DMS114 treated with DMSO at 0.1 percent for 48 hours (cell line): Measurements from ENCODE around the gene KRTAP10-11.
"Not testable (repeated sequence)": the region's sequence is repeated elsewhere in the genome, so short reads cannot be mapped to it uniquely, and the experiment has no call there.

ENCODE experiments used
- DNase-seq: peaks from one replicate; lab custom pipeline; 2025; ENCODE audit not compliant: unreplicated experiment; lab: John Stamatoyannopoulos, UW

Gene KRTAP10-11, protein sequence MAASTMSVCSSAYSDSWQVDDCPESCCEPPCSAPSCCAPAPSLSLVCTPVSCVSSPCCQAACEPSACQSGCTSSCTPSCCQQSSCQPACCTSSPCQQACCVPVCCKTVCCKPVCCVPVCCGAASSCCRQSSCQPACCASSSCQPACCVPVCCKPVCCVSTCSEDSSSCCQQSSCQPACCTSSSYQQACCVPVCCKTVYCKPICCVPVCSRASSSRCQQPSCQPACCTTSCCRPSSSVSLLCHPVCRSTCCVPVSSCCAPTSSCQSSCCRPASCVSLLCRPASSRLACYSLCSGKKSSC

DNA sequence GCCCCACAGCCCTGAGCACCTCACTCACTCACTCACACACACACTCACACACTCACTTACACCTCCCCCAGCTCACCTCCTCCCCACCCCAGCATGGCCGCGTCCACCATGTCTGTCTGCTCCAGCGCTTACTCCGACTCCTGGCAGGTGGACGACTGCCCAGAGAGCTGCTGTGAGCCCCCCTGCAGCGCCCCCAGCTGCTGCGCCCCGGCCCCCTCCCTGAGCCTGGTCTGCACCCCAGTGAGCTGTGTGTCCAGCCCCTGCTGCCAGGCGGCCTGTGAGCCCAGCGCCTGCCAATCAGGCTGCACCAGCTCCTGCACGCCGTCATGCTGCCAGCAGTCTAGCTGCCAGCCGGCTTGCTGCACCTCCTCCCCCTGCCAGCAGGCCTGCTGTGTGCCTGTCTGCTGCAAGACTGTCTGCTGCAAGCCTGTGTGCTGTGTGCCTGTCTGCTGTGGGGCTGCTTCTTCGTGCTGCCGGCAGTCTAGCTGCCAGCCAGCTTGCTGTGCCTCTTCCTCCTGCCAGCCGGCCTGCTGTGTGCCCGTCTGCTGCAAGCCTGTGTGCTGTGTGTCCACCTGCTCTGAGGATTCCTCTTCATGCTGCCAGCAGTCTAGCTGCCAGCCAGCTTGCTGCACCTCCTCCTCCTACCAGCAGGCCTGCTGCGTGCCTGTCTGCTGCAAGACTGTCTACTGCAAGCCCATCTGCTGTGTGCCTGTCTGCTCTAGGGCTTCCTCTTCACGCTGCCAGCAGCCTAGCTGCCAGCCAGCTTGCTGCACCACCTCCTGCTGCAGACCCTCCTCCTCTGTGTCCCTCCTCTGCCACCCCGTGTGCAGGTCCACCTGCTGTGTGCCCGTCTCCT, at the start of gene KRTAP10-11:
Gene KRTAP10-11 (plus strand): TSS at position 49 of the 856 bp plus-strand sequence. CDS start 45 bp downstream, at position 94.
- not testable (repeated sequence) for DNase-seq

DNA sequence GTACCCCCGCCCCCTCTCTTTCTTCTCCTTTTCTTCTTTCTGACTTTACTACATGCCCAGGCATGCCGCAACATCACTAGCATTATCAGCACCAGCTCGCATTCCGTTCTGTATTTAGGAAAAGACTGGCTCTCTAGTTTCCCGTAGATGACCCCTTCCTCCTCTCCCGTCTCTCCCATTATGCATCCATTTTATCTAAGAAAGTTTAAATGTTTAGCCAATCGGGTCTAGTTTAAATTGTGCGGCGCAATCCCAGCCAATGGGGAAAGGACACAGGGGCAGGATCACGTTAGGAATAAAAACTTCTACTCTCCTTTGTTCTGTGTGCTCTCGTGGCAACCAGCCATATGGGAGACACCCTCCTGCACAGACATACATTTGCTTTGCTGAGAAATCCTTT, 48.2 kb upstream of the KRTAP10-11 start:
- no peak for DNase-seq

DNA sequence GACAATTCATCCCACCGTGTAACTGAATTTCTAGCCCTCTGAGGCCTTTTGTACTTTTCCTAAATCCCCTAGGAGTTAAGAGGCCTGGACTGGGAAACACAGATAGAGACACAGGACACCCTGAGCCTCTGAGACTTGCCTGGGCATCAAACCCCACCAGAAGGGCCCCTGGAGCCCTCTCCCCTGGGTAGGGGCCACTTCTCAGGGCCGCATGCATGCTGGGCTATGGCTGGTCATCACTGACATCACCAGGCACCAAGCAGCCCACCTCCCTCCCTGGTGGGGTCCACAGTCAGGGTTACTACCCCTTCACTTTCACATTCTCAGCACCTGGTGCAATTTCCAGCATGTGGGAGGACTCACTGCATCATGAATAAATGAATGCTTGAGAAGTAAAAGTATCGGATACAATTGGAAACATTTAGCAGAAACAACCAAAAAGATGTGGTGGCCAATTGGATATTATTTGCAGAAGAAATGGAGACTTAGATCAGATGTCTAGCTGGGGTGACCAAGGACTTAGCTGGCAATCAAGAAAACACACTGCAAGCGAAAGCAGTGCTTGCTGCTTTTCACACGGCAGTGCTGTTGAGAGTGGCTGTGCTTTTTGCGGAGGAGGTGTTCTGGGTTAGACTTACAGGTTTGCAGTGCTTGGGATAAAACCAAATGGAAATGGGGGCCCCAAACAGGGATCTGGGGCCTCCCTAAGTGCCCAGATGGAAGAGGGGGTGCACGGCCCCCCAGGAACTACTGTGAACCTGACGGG, 46.8 kb upstream of the KRTAP10-11 start:
- DNase-seq = no peak

DNA sequence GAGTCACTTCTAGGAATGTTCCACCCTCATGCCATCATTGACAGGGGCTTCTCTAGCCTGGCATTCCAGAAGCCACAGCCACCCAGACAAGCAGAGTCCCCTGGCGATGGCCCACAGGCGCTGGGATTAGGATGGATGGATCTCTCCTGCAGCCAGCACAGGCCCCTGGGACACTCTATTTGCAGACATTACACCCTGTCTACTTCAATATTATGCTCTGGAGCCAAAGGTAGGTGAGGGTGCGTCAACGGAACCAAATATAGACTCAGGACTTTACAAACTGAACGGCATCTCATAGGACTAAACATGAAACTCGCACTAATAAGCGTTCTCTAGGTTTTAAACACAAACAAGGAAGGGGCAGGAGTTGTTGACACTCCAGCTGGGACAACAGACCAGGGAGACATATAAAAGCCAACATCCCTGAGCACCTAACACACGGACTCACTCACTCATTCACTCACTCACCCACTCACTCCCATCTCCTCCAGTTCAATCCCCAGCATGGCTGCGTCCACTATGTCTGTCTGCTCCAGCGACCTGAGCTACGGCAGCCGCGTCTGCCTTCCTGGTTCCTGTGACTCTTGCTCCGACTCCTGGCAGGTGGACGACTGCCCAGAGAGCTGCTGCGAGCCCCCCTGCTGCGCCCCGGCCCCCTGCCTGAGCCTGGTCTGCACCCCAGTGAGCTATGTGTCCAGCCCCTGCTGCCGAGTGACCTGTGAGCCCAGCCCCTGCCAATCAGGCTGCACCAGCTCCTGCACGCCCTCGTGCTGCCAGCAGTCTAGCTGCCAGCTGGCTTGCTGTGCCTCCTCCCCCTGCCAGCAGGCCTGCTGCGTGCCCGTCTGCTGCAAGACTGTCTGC, 45.9 kb upstream of the KRTAP10-11 start, which contains the start of gene KRTAP10-7:
Gene KRTAP10-7 (plus strand): TSS at position 480 of the 861 bp plus-strand sequence. CDS start 25 bp downstream, at position 505.
- DNase-seq = not testable (repeated sequence)

DNA sequence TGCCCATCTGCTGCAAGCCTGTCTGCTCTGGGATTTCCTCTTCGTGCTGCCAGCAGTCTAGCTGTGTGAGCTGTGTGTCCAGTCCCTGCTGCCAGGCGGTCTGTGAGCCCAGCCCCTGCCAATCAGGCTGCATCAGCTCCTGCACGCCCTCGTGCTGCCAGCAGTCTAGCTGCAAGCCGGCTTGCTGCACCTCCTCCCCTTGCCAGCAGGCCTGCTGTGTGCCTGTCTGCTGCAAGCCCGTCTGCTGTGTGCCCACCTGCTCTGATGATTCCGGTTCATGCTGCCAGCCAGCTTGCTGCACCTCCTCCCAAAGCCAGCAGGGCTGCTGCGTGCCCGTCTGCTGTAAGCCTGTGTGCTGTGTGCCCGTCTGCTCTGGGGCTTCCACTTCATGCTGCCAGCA, 45.1 kb upstream of the KRTAP10-11 start:
- not testable (repeated sequence) for DNase-seq

DNA sequence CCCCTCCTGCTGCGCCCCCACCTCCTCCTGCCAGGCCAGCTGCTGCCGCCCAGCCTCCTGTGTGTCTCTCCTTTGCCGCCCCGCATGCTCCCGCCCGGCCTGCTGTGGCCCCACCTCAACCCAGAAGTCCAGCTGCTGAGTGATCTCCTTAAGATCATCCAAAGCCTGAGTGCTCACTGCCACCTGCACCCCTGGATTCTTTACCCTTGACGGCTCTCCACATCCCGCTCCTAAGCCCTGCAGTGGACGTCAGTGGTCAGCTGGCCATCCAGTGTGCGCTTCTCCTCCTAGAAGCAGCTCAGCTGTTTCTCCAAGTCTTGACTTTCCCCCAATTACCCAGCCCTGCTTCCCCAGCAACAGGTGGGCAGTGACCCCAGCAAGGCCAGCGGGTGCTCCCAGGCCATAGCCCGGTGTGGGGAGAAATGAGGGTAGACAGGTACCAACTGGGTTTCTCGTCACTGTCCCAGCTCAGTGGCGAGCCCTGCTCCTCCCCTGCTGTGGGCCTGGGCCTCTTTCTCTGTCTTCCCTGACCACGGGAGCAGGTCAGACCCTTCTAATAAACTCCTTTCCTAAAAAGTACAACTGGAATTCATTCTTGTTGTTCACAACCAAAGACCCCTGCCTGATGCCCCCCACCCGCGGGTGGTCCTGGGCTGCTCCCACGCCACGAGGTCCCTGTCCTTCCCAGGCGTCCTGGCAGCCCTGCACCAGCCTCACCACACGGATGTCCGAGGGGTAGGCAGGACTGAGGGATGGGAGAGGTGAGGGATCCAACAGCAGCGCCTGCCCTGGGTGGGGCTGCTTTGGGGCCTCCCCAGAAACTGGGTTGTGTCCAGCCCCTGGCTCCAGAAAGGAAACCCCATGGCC, 44.4 kb upstream of the KRTAP10-11 start:
- no peak for DNase-seq

DNA sequence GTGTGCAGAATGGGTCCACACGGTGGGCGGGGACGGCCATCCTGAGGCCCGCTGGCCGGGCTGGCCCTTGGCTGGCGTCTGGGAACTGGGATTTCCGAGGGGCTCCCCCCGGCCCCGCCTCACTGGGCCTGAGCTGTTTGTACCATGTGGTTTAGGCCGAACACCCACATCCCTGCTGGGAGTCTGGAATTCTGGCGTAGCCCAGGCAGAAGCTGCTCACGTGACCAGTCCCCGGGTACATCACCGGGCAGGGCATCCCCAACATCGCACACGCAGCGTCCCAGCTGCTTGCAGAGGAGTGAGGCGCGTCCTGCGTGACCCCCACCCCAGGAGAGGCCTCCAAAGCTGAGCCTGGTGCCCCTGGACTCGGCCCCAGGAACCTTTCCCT, 43.8 kb upstream of the KRTAP10-11 start:
- DNase-seq = no peak

DNA sequence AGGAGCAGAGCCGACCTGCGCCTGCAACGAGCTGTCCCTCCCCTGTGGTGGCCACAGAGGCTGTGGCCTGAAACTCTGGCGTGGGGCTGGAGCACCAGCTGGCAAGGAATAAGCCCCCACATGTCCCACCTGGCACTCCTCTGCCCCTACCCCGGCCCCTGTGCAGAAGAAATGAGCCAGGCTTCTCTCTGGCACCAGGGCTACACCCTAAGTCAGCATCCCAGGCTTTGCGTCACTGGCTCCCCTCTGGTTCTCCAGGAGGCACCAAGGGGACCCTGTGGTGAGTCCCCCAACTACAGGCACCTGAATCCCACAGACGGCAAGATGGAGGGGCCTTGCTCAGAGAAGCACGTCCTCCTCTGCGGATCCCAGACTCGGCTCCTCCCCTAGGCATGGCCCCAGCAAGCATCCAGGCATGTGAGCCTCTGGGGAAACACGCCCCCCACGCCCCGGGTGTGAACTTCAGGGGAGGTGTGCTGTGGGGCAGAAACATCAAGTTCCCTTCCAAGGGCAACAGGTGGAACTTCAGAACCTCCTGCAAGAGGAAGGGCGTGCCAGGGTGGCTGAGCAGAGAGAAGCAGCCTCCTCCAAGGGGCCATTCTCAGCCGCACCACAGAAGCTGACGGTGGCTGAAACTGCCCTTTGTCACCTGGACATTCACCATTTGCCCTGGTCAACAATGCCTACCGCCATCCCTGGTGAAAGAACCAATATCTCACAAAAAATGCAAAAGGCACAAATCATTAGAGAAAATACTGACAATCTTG, 42.9 kb upstream of the KRTAP10-11 start:
- no peak for DNase-seq

DNA sequence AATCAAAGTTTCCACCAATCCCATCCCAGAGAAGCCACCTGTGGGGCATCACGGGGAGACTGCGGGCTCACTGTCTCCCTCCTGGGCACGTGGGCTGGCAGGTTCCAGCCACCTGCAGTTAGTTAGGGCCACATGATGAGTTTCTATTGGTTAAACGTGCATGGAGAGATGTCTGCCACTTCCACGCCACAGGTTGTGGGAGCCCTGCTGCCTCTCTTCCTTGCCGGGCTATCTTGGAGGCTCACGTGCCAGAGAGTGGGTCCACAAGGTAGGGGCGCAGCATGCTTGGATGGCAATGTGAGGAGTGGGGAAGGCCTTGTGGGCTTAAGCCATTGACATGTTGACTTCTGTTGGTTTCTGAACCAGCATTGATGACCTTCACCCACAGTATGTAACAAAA, 42.3 kb upstream of the KRTAP10-11 start:
- no peak for DNase-seq

DNA sequence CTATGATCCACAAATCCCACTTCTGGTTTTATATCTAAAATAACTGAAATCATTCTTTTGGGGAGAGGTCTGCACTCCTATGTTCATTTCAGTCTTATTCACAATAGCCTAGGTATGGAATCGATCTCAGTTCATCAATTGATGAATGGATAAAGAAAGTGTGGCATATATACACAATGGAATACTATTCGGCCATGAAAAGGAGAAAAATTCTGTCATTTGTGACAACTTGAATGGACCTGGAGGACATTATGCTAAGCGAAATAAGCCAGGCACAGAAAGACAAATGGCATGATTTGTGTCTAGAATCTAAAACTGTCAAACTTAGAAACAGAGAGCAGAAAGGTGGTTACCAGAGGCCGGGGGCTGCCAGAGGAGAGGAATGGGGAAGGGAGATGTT, 39.7 kb upstream of the KRTAP10-11 start:
- DNase-seq = no peak

DNA sequence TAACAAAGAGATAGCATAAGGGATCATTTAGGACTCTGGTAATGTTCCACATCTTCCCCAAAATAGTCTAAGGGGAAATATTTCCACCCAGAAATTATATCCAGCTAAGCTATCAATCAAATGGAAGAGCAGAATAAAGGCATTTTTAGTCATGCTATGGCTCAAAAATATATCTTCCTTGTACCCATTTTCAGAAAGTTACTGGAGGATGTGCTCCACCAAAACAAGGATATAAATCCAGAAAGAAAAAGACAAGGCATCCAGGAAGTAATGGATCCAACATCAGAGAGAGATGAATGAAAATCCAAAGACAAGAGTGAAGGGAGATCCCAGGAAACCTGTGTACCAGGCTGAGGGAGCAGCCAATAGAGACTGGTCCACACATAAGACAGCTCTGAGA, 37.0 kb upstream of the KRTAP10-11 start:
- DNase-seq = no peak

DNA sequence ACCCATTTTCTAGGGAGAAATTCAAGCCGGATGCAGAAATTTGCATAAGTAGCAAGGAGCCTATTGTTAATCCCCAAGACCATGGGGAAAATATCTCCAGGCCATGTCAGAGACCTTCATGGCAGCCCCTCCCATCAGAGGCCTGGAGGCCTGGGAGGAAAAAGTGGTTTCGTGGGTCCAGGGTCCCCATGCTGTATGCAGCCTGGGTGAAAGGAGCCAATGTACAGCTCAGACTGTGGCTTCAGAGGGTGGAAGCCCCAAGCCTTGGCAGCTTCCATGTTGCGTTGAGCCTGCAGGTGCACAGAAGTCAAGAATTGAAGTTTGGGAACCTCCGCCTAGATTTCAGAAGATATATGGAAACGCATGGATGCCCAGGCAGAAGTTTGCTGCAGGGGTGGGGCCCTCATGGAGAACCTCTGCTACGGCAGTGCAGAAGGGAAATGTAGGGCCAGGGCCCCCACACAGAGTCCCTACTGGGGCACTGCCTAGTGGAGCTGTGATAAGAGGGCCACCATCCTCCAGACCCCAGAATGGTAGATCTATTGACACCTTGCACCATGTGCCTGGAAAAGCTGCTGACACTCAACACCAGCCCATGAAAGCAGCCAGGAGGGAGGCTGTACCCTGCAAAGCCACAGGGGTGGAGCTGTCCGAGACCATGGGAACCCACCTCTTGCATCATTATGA, 35.9 kb upstream of the KRTAP10-11 start:
- not testable (repeated sequence) for DNase-seq

DNA sequence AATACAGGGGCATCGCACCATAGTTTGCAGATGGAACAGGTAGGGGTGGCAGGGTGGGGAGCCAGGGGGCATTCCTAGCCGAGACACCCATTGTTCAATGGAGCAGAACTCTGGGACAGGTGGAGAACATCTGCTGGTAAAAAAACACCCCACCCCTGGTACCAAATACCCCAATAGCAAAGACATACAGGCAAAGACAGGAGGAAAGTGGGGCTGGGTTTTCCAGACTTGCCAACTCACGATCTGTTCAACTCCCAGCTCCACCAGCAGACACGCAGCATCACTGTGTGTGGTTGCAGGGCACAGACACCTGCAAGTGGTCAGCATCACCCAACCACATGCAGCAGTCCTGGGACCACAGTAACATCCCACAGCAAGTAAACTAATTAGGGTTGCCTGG, 34.7 kb upstream of the KRTAP10-11 start:
- DNase-seq = no peak

DNA sequence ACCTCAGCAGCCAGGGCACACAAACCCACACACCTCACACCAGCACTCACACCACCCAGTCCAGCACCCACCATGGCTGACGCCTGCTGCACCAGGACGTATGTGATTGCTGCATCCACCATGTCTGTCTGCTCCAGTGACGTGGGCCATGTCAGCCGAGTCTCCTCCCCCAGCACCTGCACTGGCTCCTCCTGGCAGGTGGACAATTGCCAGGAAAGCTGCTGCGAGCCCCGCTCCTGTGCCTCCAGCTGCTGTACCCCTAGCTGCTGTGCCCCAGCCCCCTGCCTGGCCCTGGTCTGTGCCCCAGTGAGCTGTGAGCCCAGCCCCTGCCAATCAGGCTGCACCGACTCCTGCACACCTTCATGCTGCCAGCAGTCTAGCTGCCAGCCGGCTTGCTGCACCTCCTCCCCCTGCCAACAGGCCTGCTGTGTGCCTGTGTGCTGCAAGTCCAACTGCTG, 34.2 kb upstream of the KRTAP10-11 start, which contains the start of gene KRTAP10-8:
Gene KRTAP10-8 (plus strand): TSS at position 51 of the 458 bp plus-strand sequence. CDS start 22 bp downstream, at position 73.
- no peak for DNase-seq

DNA sequence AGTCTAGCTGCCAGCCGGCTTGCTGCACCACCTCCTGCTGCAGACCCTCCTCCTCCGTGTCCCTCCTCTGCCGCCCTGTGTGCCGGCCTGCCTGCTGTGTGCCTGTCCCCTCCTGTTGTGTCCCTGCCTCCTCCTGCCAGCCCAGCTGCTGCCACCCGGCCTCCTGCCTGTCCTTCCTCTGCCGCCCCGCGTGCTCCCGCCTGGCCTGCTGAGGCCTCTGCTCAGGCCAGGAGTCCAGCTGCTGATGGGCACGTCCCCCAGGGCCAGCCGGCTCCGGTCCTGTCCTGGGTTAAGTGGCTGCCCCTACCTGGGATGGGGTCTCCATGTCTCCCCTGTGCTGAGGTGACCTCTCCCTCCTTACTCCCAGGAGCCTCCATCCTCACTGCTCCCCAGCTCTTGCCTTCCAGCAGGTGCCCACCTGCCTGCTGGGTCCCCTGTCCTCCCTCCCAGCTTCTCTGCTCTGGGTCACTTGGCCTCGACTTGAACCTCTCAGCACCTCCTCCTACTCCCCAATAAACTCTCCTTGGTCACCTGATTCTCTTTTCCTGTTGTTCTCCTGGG, 33.5 kb upstream of the KRTAP10-11 start:
- DNase-seq = no peak

DNA sequence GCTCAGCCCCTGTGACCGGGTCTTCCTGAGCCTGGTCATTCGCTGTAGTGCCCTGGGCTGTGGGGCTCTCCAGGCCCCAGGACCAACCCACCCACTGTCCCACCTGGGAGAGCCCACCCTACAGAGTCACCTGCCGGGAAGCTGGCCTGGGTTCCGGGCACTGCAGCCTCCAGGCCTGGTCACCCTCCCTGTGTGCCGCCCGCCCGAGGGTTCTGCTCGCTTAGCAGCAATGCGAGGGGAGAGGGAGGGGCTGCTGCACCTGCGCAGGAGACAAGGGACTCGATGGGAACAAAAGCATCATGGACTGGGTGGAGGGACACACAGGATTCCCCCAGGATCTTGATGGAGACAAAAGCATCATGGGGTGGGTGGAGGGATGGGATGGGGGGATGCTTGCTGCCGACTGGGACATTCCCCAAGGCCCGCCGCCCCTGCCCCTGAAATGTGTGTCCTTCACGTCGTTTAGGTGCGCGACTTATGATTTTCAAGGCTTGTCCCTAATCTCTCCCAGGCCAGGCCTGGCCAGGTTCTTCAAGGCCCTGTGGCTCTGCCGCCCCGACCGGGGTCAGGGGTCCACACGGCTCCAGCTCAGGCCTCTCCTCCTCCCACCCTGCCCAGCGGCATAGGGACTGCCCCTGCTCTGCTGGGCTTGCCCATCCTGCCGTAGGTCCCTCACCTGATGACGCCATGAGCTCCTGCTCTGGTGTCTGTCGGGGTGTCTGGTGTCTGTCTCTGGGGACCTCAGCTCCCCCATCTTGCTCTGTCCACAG, 32.6 kb upstream of the KRTAP10-11 start:
- DNase-seq = no peak

DNA sequence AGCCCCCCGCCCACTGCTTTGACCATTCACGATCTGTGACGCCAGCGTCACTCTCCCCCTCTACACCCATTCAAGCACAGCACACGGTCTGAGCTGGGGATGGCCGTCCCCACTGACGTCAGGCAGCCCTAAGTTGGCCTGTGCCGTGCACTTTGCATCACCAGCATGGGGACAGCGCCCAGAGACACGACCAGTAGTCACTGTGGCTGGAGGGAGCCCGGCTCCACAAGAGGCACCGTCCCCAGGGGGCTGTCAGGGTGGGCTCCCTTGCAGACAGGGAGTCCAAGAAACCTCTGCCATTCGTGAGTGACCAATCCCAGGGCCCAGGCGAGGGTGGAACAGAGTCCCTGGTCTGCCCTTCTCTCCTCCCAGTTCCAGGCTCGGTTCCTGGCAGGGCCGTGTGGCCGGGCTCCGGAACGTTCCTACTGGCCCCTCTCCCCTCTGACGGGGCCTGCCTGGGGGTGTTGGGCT, 32.0 kb upstream of the KRTAP10-11 start:
- DNase-seq = no peak
